Lower leg skin (tissue), 4 donors: Measurements from ENCODE around the gene CISH. TPM values are rescaled to one million over a fixed set of nuclear protein-coding genes. Genes with fewer than 3 reads are reported as not detected.

Experiments
- DNase-seq, 2 donors: peaks; one replicate each; pipeline ENCODE4 v3.0.0-alpha.2; 2019; ENCODE audit warnings: low spot score in 2 of 2
- H3K4me3 ChIP-seq: fragments of 200-600 bp; sonication (generic); 2 replicates; pipeline ENCODE4 v1.5.1; 2017; ENCODE audit warnings: mild to moderate bottlenecking, low read depth; ENCODE audit not compliant: poor library complexity, severe bottlenecking
- POLR2A ChIP-seq, 2 donors: fragments of 450-650 bp; IDR thresholded peaks; one replicate each; pipeline ENCODE4 v1.6.1; 2016 to 2017; ENCODE audit warnings: antibody characterized with exemption in 2 of 2, mild to moderate bottlenecking in 1 of 2, moderate library complexity in 1 of 2
- WGBS, 2 donors: methylation state at CpG; one replicate each; pipeline ENCODE4 v1.1.5; 2018; 5-methylcytosine and 5-hydroxymethylcytosine counted together
- intact Hi-C: fragments of 100-400 bp; cut with DNase I; formaldehyde crosslinking; loops from one replicate; pipeline ENCODE4 v1.15.0; 2023; ENCODE audit warnings: low total_unique reads
- total RNA-seq, 4 donors: library from RNA; depleted of rRNA; stranded (reverse); fragments of >200 nt; gene quantifications; one replicate each; pipeline ENCODE4 v1.1.0, GENCODE V29; 2016
- TF ChIP-seq, protein P1 (sequence below), 3 donors: fragments of 450-650 bp; IDR thresholded peaks; one replicate each; pipeline ENCODE4 v1.5.1; 2016; ENCODE audit warnings: antibody characterized with exemption in 3 of 3, mild to moderate bottlenecking in 3 of 3, moderate library complexity in 2 of 3

Gene CISH
- total RNA-seq, 4 donors from 2014 or later = 10.4 to 14.5 (median 12.9) TPM

- WGBS, 2 donors = 69 to 71% methylated on average over 1 of the region's 1 CpG
- DNase-seq = no peak
- no peak overlapping the region for H3K4me3 ChIP-seq
- intact Hi-C loops = no loop called here
- TF ChIP-seq, protein P1, sequence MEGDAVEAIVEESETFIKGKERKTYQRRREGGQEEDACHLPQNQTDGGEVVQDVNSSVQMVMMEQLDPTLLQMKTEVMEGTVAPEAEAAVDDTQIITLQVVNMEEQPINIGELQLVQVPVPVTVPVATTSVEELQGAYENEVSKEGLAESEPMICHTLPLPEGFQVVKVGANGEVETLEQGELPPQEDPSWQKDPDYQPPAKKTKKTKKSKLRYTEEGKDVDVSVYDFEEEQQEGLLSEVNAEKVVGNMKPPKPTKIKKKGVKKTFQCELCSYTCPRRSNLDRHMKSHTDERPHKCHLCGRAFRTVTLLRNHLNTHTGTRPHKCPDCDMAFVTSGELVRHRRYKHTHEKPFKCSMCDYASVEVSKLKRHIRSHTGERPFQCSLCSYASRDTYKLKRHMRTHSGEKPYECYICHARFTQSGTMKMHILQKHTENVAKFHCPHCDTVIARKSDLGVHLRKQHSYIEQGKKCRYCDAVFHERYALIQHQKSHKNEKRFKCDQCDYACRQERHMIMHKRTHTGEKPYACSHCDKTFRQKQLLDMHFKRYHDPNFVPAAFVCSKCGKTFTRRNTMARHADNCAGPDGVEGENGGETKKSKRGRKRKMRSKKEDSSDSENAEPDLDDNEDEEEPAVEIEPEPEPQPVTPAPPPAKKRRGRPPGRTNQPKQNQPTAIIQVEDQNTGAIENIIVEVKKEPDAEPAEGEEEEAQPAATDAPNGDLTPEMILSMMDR (IDR thresholded peaks at IDR 0.05) = no peak
- no peak for TF ChIP-seq POLR2A (IDR thresholded peaks at IDR 0.05)
Measured at GRCh38 chr3:50574444-50574831, 37.1 kb downstream of the CISH start.

DNA sequence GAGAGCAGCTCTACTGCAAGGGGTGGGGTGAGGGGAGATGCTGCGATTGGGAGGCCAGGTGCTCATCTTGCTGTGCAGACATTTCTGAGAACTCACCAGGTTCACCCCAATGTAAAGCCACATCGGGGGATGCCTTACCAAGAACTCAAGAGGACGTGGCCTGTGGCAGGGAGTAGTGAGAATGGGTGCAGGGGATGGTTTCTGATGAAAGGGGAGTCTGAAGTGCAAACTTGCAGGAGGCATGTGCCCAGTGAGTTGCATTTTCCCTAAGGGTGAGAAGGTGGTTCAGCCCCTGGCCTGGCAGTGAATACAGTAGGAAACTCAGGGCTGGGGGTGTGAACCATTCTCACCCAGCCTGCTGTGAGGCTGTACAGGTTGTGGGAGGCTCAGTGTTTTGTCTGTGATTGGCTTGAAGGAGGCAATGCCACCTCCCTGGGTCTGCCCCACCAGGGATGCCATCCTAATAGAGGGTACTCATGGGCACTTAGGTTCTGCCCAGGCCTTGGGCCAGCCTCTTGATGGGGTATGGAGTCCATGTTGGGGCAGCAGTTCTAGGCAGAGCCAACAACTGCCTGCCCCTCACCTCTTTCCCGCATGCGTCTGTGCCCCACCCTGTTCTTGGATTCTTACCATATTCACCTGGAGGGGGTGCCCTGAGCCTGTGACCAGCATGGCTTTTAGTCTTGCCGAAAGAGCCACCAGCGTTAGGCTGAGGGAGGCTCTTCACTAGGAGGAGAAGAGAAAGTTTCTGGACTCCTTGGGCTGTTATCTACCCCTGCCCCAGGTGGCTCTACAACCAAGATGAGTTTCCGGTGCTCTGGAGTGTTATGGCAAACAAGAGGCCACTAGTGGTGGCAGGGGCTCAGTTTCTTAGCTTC is 37.8 kb downstream of the CISH start:
- H3K4me3 ChIP-seq = no peak overlapping the region
- WGBS, 2 donors = 71 to 79% methylated on average over 8 of the region's 8 CpGs
- intact Hi-C loops = no loop called here
- DNase-seq = no peak
- no peak for TF ChIP-seq POLR2A (IDR thresholded peaks at IDR 0.05)
- TF ChIP-seq, protein P1 (IDR thresholded peaks at IDR 0.05) = no peak

- 85 to 98% methylated on average over 4 of the region's 4 CpGs for WGBS, 2 donors
- H3K4me3 ChIP-seq = no peak overlapping the region
- no peak for TF ChIP-seq POLR2A (IDR thresholded peaks at IDR 0.05)
- TF ChIP-seq, protein P1 (IDR thresholded peaks at IDR 0.05) = no peak
- no peak for DNase-seq
- intact Hi-C loops = no loop called here
Measured at GRCh38 chr3:50572801-50573371, 38.7 kb downstream of the CISH start.

GRCh38 chr3:50572158-50572557 is 39.4 kb downstream of the CISH start:
- H3K4me3 ChIP-seq = no peak overlapping the region
- intact Hi-C loops = no loop called here
- 0 to 40% methylated on average over 1 of the region's 1 CpG for WGBS, 2 donors
- peak; percentile 76 to 94 for DNase-seq
- TF ChIP-seq POLR2A (IDR thresholded peaks at IDR 0.05) = no peak
- TF ChIP-seq, protein P1 (IDR thresholded peaks at IDR 0.05) = peak in 1 of 3 donors; percentile 90

GRCh38 chr3:50571486-50571885 is 40.1 kb downstream of the CISH start:
- intact Hi-C loops = loop anchor here (2.0 kb wide), 1 partner anchor 43 kb away; no protein-coding TSS in a partner anchor
- no peak overlapping the region for H3K4me3 ChIP-seq
- no peak for DNase-seq
- 81 to 87% methylated on average over 4 of the region's 4 CpGs for WGBS, 2 donors
- TF ChIP-seq, protein P1 (IDR thresholded peaks at IDR 0.05) = no peak
- TF ChIP-seq POLR2A (IDR thresholded peaks at IDR 0.05) = no peak
